H1 (cell line): ENCODE measurements around the gene SSBP3. TPM values are rescaled to one million over a fixed set of nuclear protein-coding genes. Genes with fewer than 3 reads are reported as not detected.

Experiments used
- CTCF ChIA-PET: fragments of 300-600 bp; sonication (Branson Sonifier 250); formaldehyde crosslinking; loops from one replicate; lab custom pipeline; 2021; ENCODE audit not compliant: partially characterized antibody; lab: Charles Lee
- POLR2A ChIA-PET: fragments of 300-600 bp; sonication (Branson Sonifier 250); formaldehyde crosslinking; loops from one replicate; lab custom pipeline; 2021; ENCODE audit warnings: inconsistent platforms; ENCODE audit not compliant: partially characterized antibody; lab: Charles Lee
- DNase-seq, 2 experiments: peaks; one replicate each; pipeline versions ENCODE4 v3.0.0 to v3.0.0-alpha.2; 2010 to 2022; ENCODE audit warnings: low spot score in 2 of 2, low read depth in 1 of 2, mixed read lengths in 1 of 2
- FAIRE-seq: peaks from 2 replicates; lab custom pipeline; 2011; peaks lifted over from hg19 to GRCh38; lab: Jason Lieb, UNC
- H2AFZ ChIP-seq: 2 replicates; pipeline ENCODE4 v1.8.1; 2012; ENCODE audit warnings: low read length, inconsistent platforms
- H2AK5ac ChIP-seq: 2 replicates; pipeline ENCODE4 v1.6.1; 2013; ENCODE audit warnings: low read depth, low read length
- H2BK120ac ChIP-seq: replicated peaks from 2 replicates; pipeline ENCODE3; 2013; ENCODE audit warnings: low read depth, low read length, inconsistent platforms
- H2BK12ac ChIP-seq: 2 replicates; pipeline ENCODE4 v1.6.1; 2013; ENCODE audit warnings: low read depth, low read length
- H2BK15ac ChIP-seq: 2 replicates; pipeline ENCODE4 v1.6.1; 2013; ENCODE audit warnings: low read length
- H2BK20ac ChIP-seq: 2 replicates; pipeline ENCODE4 v1.6.1; 2013; ENCODE audit warnings: low read length
- H2BK5ac ChIP-seq: 2 replicates; pipeline ENCODE4 v1.6.1; 2013; ENCODE audit warnings: low read depth, low read length
- H3K14ac ChIP-seq: 2 replicates; pipeline ENCODE4 v1.6.1; 2013; ENCODE audit warnings: inconsistent platforms; ENCODE audit not compliant: insufficient read length
- H3K18ac ChIP-seq: 2 replicates; pipeline ENCODE4 v1.6.1; 2013; ENCODE audit warnings: low read length; ENCODE audit errors: extremely low read depth
- H3K23ac ChIP-seq: 2 replicates; pipeline ENCODE4 v1.6.1; 2013; ENCODE audit warnings: inconsistent platforms; ENCODE audit not compliant: insufficient read length
- H3K23me2 ChIP-seq: 2 replicates; pipeline ENCODE4 v1.6.1; 2013; ENCODE audit warnings: low read depth, low read length
- H3K27ac ChIP-seq: 2 replicates; pipeline ENCODE4 v1.6.1; 2011; ENCODE audit warnings: low read depth, low read length, inconsistent platforms
- H3K27me3 ChIP-seq, 4 experiments: replicated peaks in 1 of 4; 1 replicate in 1 of 4; 2 replicates in 3 of 4; pipeline versions ENCODE4 v1.6.1 to v1.8.1; 2011 to 2013; ENCODE audit warnings: low read length in 3 of 4, mild to moderate bottlenecking in 3 of 4, inconsistent platforms in 2 of 4, mixed read lengths in 2 of 4, moderate library complexity in 1 of 4; ENCODE audit not compliant: control insufficient read depth in 3 of 4, insufficient read depth in 3 of 4; ENCODE audit errors: extremely low read depth in 1 of 4
- H3K36me3 ChIP-seq, 4 experiments: 2 replicates each; pipeline versions ENCODE4 v1.6.1 to v1.8.1; 2011 to 2013; ENCODE audit warnings: mild to moderate bottlenecking in 4 of 4, low read length in 3 of 4, moderate library complexity in 2 of 4, control low read depth in 1 of 4, inconsistent platforms in 1 of 4; ENCODE audit not compliant: insufficient read depth in 4 of 4, control insufficient read depth in 2 of 4
- H3K4ac ChIP-seq: replicated peaks from 2 replicates; pipeline ENCODE3; 2013; ENCODE audit warnings: low read length, low read depth, mixed read lengths, inconsistent platforms; ENCODE audit not compliant: insufficient read length
- H3K4me1 ChIP-seq, 4 experiments: replicated peaks in 1 of 4; 1 replicate in 1 of 4; 2 replicates in 3 of 4; pipeline versions ENCODE4 v1.6.1 to v1.8.1; 2011 to 2013; ENCODE audit warnings: low read length in 3 of 4, inconsistent platforms in 2 of 4, mixed read lengths in 1 of 4; ENCODE audit not compliant: insufficient read depth in 4 of 4, control insufficient read depth in 3 of 4
- H3K4me2 ChIP-seq, 2 experiments: 2 replicates each; pipeline versions ENCODE4 v1.6.1 to v1.8.1; 2011 to 2013; ENCODE audit warnings: low read depth in 2 of 2, low read length in 2 of 2, control low read depth in 1 of 2, inconsistent platforms in 1 of 2, mild to moderate bottlenecking in 1 of 2; ENCODE audit not compliant: insufficient read depth in 1 of 2
- H3K4me3 ChIP-seq, 4 experiments: fragments of 200-600, 300-600 bp in 1 of 4; sonication (generic), shearing (Covaris generic), sonication (Bioruptor Twin) in 1 of 4; 2 replicates each; pipeline versions ENCODE4 v1.5.1 to v1.8.1; 2011 to 2016; ENCODE audit warnings: low read length in 4 of 4, low read depth in 3 of 4, control low read depth in 2 of 4, inconsistent platforms in 2 of 4, mild to moderate bottlenecking in 2 of 4, mixed read lengths in 1 of 4, moderate library complexity in 1 of 4; ENCODE audit not compliant: insufficient read depth in 2 of 4; ENCODE audit errors: extremely low read depth in 1 of 4
- H3K56ac ChIP-seq: replicated peaks from 2 replicates; pipeline ENCODE3; 2013; ENCODE audit warnings: low read depth, mild to moderate bottlenecking, mixed read lengths, low read length, inconsistent platforms; ENCODE audit not compliant: insufficient read length
- H3K79me1 ChIP-seq: 2 replicates; pipeline ENCODE4 v1.6.1; 2013; ENCODE audit warnings: low read depth, low read length, control low read depth
- H3K79me2 ChIP-seq, 2 experiments: 2 replicates each; pipeline versions ENCODE4 v1.6.1 to v1.8.1; 2012 to 2013; ENCODE audit warnings: low read length in 2 of 2, mild to moderate bottlenecking in 2 of 2, inconsistent platforms in 1 of 2; ENCODE audit not compliant: insufficient read depth in 2 of 2, control insufficient read depth in 1 of 2
- H3K9ac ChIP-seq, 4 experiments: replicated peaks in 1 of 4; 1 replicate in 1 of 4; 2 replicates in 3 of 4; pipeline versions ENCODE4 v1.6.1 to v1.8.1; 2011 to 2013; ENCODE audit warnings: low read depth in 3 of 4, low read length in 3 of 4, control low read depth in 2 of 4, mild to moderate bottlenecking in 2 of 4, moderate library complexity in 2 of 4, inconsistent platforms in 1 of 4; ENCODE audit errors: extremely low read depth in 1 of 4
- H3K9me3 ChIP-seq, 2 experiments: 2 replicates each; pipeline versions ENCODE4 v1.6.1 to v1.8.1; 2012 to 2013; ENCODE audit warnings: mild to moderate bottlenecking in 2 of 2, moderate library complexity in 2 of 2, control low read depth in 1 of 2, inconsistent platforms in 1 of 2, low read depth in 1 of 2, low read length in 1 of 2, mixed read lengths in 1 of 2; ENCODE audit not compliant: insufficient read depth in 2 of 2
- H4K20me1 ChIP-seq, 2 experiments: replicated peaks in 1 of 2; 2 replicates each; pipeline versions ENCODE3 to v1.8.1; 2011 to 2013; ENCODE audit warnings: inconsistent platforms in 2 of 2, low read length in 2 of 2, mild to moderate bottlenecking in 1 of 2; ENCODE audit not compliant: insufficient read depth in 2 of 2, control insufficient read depth in 1 of 2
- H4K5ac ChIP-seq: 2 replicates; pipeline ENCODE4 v1.6.1; 2013; ENCODE audit warnings: low read length, low read depth, mixed read lengths, inconsistent platforms; ENCODE audit not compliant: insufficient read length
- H4K8ac ChIP-seq: 2 replicates; pipeline ENCODE4 v1.8.0; 2013; ENCODE audit warnings: mild to moderate bottlenecking, moderate library complexity, low read length, inconsistent platforms; ENCODE audit not compliant: insufficient read depth; ENCODE audit errors: extremely low read depth
- H4K91ac ChIP-seq: replicated peaks from 2 replicates; pipeline ENCODE3; 2013; ENCODE audit warnings: low read length, mixed read lengths, inconsistent platforms; ENCODE audit not compliant: insufficient read length
- CBX8 ChIP-seq: fragments of 300-800, 300-1000 bp; sonication (generic); IDR thresholded peaks from 2 replicates; pipeline ENCODE4 v1.7.1; 2016; ENCODE audit warnings: low read depth, low read length, borderline replicate concordance
- CHD2 ChIP-seq: IDR thresholded peaks from 2 replicates; pipeline ENCODE4 v1.6.1; 2012; ENCODE audit warnings: low read length, improper control_type of control experiment
- EP300 ChIP-seq, 2 experiments: IDR thresholded peaks; 1 replicate in 1 of 2; 2 replicates in 1 of 2; pipeline ENCODE4 v1.6.1; 2011 to 2012; ENCODE audit warnings: low read depth in 2 of 2, low read length in 2 of 2, mild to moderate bottlenecking in 2 of 2, borderline replicate concordance in 1 of 2, inconsistent platforms in 1 of 2, moderate library complexity in 1 of 2
- GABPA ChIP-seq: IDR thresholded peaks from 2 replicates; pipeline ENCODE4 v1.6.1; 2011; ENCODE audit warnings: mild to moderate bottlenecking, low read length, moderate library complexity, borderline replicate concordance; ENCODE audit not compliant: insufficient read depth
- JUND ChIP-seq: IDR thresholded peaks from 2 replicates; pipeline ENCODE4 v1.6.1; 2011; ENCODE audit warnings: mild to moderate bottlenecking, improper control_type of control experiment, low read length
- KDM5A ChIP-seq: fragments of 200-600 bp; IDR thresholded peaks from 2 replicates; pipeline ENCODE4 v1.7.1; 2012; ENCODE audit warnings: mild to moderate bottlenecking, low read length, inconsistent platforms, mixed read lengths
- POU5F1 ChIP-seq: IDR thresholded peaks from 2 replicates; pipeline ENCODE4 v1.6.1; 2011; ENCODE audit warnings: low read depth, mild to moderate bottlenecking, low read length, moderate library complexity
- SP2 ChIP-seq: IDR thresholded peaks from 2 replicates; pipeline ENCODE4 v1.6.1; 2012; ENCODE audit warnings: mild to moderate bottlenecking, low read length, inconsistent platforms
- SRF ChIP-seq: IDR thresholded peaks from 2 replicates; pipeline ENCODE4 v1.6.1; 2011; ENCODE audit warnings: mild to moderate bottlenecking, low read depth, low read length, moderate library complexity
- WGBS, 2 experiments: shearing (Covaris generic) in 1 of 2; methylation state at CpG; one replicate each; pipeline versions ENCODE4 v1.1.6 to v1.1.7; 2013 to 2015; ENCODE audit warnings: low lambda C conversion rate in 2 of 2, mixed read lengths in 2 of 2, inconsistent platforms in 1 of 2, low coverage in 1 of 2, missing lambda C conversion rate in 1 of 2; ENCODE audit not compliant: insufficient replicate concordance in 2 of 2, insufficient coverage in 1 of 2, insufficient read length in 1 of 2; ENCODE audit errors: extremely low coverage in 1 of 2, missing lambda C conversion rate in 1 of 2; 5-methylcytosine and 5-hydroxymethylcytosine counted together
- polyA plus RNA-seq, 7 experiments: library from polyadenylated mRNA; depleted of rRNA in 3 of 7; stranded (reverse) in 5 of 7; unstranded in 2 of 7; fragments of >200 nt in 5 of 7; fragments of 200-250 nt in 2 of 7; gene quantifications; 1 replicate in 5 of 7; 2 replicates in 1 of 7; 4 replicates in 1 of 7; pipeline versions ENCODE4 v1.2.1 to v1.2.3, GENCODE V29; 2011 to 2013; ENCODE audit warnings: missing spikeins in 2 of 7, mixed read lengths in 2 of 7
- total RNA-seq: library from RNA; stranded (reverse); fragmentation: NEBNext Ultra II Directional; extraction: Animal tissue kit (Norgen Biotek cat#: 25700); gene quantifications from 2 replicates; pipeline ENCODE4 v1.2.1, GENCODE V29; 2021

Gene SSBP3
- total and polyA plus RNA-seq, 2 of the 8 experiments (the other 6 are each of a cell fraction or from before 2014, with no cell fraction given), result 99.7 to 133 TPM

DNA sequence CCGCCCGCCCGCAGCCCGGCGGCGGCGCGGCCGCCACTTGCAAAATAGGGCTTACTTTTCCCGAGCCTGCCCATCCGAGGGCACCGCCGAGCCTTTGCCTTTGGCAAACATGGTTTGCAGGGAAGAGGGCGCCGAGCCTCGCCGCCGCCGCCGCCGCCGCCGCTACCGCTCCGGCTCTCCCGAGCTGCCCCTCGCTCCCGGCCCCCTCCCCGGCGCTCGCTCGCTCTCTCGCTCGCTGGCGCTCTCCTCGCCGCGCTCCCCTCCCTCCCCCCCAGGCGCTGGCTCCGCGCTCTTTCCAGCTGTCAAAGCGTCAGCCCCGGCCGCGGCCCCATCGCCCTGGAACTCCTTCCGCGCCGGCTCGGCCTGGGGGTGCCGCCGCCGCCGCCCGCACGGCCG is 298 bp downstream of the SSBP3 start:
- WGBS, 2 experiments, result 0% methylated on average over 3 of the region's 57 CpGs; no CpG with 5 or more reads in 1 of the 2 experiments
- TF ChIP-seq SRF (no peak), EP300 (IDR thresholded peaks at IDR 0.05; ENCODE audit: borderline replicate concordance in 1 of 2, low read depth in 2 of 2, low read length in 2 of 2) (no peak), GABPA (no peak), SP2 (no peak), JUND (no peak), KDM5A (no peak), CBX8 (no peak), POU5F1 (no peak), CHD2 (no peak)

More for the DNA sequence above, 298 bp downstream of the SSBP3 start:
- H3K18ac ChIP-seq, result no peak overlapping the region
- peaks cover 17% of the 10 kb centered on the region for H3K79me1 ChIP-seq
- no peak overlapping the region for H4K8ac ChIP-seq
- no peak overlapping the region for H2BK5ac ChIP-seq
- no peaks in the 10 kb centered on the region for H3K27me3 ChIP-seq
- peaks cover 17 to 46% of the 10 kb centered on the region in 2 experiments for H3K79me2 ChIP-seq
- no peak overlapping the region for H2BK12ac ChIP-seq
- peaks cover 16 to 29% of the 10 kb centered on the region in 2 experiments for H4K20me1 ChIP-seq
- DNase-seq, result no peak
- no peak overlapping the region for H3K4ac ChIP-seq
- H2BK120ac ChIP-seq, result no peak overlapping the region
- no peak for FAIRE-seq
- POLR2A ChIA-PET, result interaction anchor here (0.7 to 5.8 kb wide), 20 partner anchors 9 to 190 kb away, joined by 3 to 216 read pairs (median 5); partner anchors contain the start of gene ACOT11
- no peak overlapping the region for H3K23ac ChIP-seq
- no peak overlapping the region for H3K56ac ChIP-seq
- peaks cover 14 to 33% (median 20%) of the 10 kb centered on the region in 4 experiments for H3K36me3 ChIP-seq
- no peaks in the 10 kb centered on the region for H3K9me3 ChIP-seq
- H4K91ac ChIP-seq, result no peak overlapping the region
- no peak overlapping the region for H4K5ac ChIP-seq
- no peak overlapping the region for H3K9ac ChIP-seq
- H3K23me2 ChIP-seq, result peaks cover 11% of the 10 kb centered on the region
- peaks cover 14 to 35% (median 23%) of the 10 kb centered on the region in 4 experiments for H3K4me1 ChIP-seq
- H2BK20ac ChIP-seq, result no peak overlapping the region
- H3K27ac ChIP-seq, result no peak overlapping the region
- H3K4me3 ChIP-seq, result peak overlapping the region in 3 of 4 experiments; percentile 14 to 84 (median 75); a peak in 6 of 8 replicates
- H3K14ac ChIP-seq, result no peak overlapping the region
- H2BK15ac ChIP-seq, result no peak overlapping the region
- H3K4me2 ChIP-seq, result peak overlapping the region in 1 of 2 experiments; percentile 67; a peak in 1 of 4 replicates
- CTCF ChIA-PET, result interaction anchor here (2.0 to 2.2 kb wide), 2 partner anchors 72 to 84 kb away, joined by 6 to 18 read pairs; no protein-coding TSS in a partner anchor
- no peak overlapping the region for H2AFZ ChIP-seq
- H2AK5ac ChIP-seq, result no peak overlapping the region
